22Rv1 (cell line): ENCODE data around the gene GLTP.

Experiments used
- CTCF ChIP-seq: fragments of 450-650 bp; IDR thresholded peaks from 2 replicates; pipeline ENCODE4 v1.5.1; 2017; ENCODE audit warnings: mild to moderate bottlenecking
- ZFX ChIP-seq: fragments of 450-650 bp; IDR thresholded peaks from 2 replicates; pipeline ENCODE4 v1.6.1; 2017; ENCODE audit warnings: antibody characterized with exemption, borderline replicate concordance

- TF ChIP-seq CTCF (no peak), ZFX (no peak)
These were observed 42.7 kb upstream of the GLTP start for GRCh38 chr12:109923038-109923437.
